ENCODE data around the gene CTNNA2.

Gene CTNNA2

GRCh38 chr2:80302314-80303005, 789.6 kb downstream of the CTNNA2 start:
- in situ Hi-C loops (cut with MboI; ENCODE audit: low sequenced_read_pairs), result no loop called here

GRCh38 chr2:80303006-80303908, 790.4 kb downstream of the CTNNA2 start:
- in situ Hi-C loops (cut with MboI; ENCODE audit: low sequenced_read_pairs), result no loop called here

GRCh38 chr2:80303909-80304837, 791.3 kb downstream of the CTNNA2 start, which contains the start of gene LRRTM1:
TSS of gene LRRTM1 (minus strand) at chr2:80304752. CDS start at chr2:80303819, 933 bp downstream.
- in situ Hi-C loops (cut with MboI; ENCODE audit: low sequenced_read_pairs), result no loop called here

GRCh38 chr2:80311304-80311703, 798.5 kb downstream of the CTNNA2 start:
- in situ Hi-C loops (cut with MboI; ENCODE audit: low sequenced_read_pairs), result no loop called here

GRCh38 chr2:80312282-80312839, 799.5 kb downstream of the CTNNA2 start:
- in situ Hi-C loops (cut with MboI; ENCODE audit: low sequenced_read_pairs), result no loop called here

- in situ Hi-C loops (cut with MboI; ENCODE audit: low sequenced_read_pairs), result no loop called here
These were observed 809.6 kb downstream of the CTNNA2 start for GRCh38 chr2:80322311-80322920.

- in situ Hi-C loops (cut with MboI; ENCODE audit: low sequenced_read_pairs), result no loop called here
These were observed 810.1 kb downstream of the CTNNA2 start for GRCh38 chr2:80322958-80323357.

GRCh38 chr2:80323610-80324009, 810.8 kb downstream of the CTNNA2 start:
- in situ Hi-C loops (cut with MboI; ENCODE audit: low sequenced_read_pairs), result no loop called here

- in situ Hi-C loops (cut with MboI; ENCODE audit: low sequenced_read_pairs), result no loop called here
These were observed 811.7 kb downstream of the CTNNA2 start for GRCh38 chr2:80324525-80324924.

- in situ Hi-C loops (cut with MboI; ENCODE audit: low sequenced_read_pairs), result no loop called here
These were observed 813.4 kb downstream of the CTNNA2 start for GRCh38 chr2:80326214-80326613.

GRCh38 chr2:80326861-80327260, 814.0 kb downstream of the CTNNA2 start:
- in situ Hi-C loops (cut with MboI; ENCODE audit: low sequenced_read_pairs), result no loop called here

- in situ Hi-C loops (cut with MboI; ENCODE audit: low sequenced_read_pairs), result no loop called here
These were observed 815.3 kb downstream of the CTNNA2 start for GRCh38 chr2:80328159-80328571.

GRCh38 chr2:80329491-80329890, 816.6 kb downstream of the CTNNA2 start:
- in situ Hi-C loops (cut with MboI; ENCODE audit: low sequenced_read_pairs), result no loop called here

GRCh38 chr2:80330527-80331450, 817.9 kb downstream of the CTNNA2 start:
- in situ Hi-C loops (cut with MboI; ENCODE audit: low sequenced_read_pairs), result no loop called here

- in situ Hi-C loops (cut with MboI; ENCODE audit: low sequenced_read_pairs), result no loop called here
These were observed 821.0 kb downstream of the CTNNA2 start for GRCh38 chr2:80333886-80334285.

- in situ Hi-C loops (cut with MboI; ENCODE audit: low sequenced_read_pairs), result no loop called here
These were observed 822.6 kb downstream of the CTNNA2 start for GRCh38 chr2:80335411-80335810.

- in situ Hi-C loops (cut with MboI; ENCODE audit: low sequenced_read_pairs), result no loop called here
These were observed 825.9 kb downstream of the CTNNA2 start for GRCh38 chr2:80338794-80339193.

- in situ Hi-C loops (cut with MboI; ENCODE audit: low sequenced_read_pairs), result no loop called here
These were observed 827.2 kb downstream of the CTNNA2 start for GRCh38 chr2:80340022-80340421.

- in situ Hi-C loops (cut with MboI; ENCODE audit: low sequenced_read_pairs), result no loop called here
These were observed 835.2 kb downstream of the CTNNA2 start for GRCh38 chr2:80348078-80348477.

Data from HL-60/S4 treated with phorbol 12-myristate 13-acetate at 8.2 ng/mL for 4 days and 3 days (cell line).